Measurements from ENCODE around the gene RNASET2.
A peak's percentile ranks its signal among the peaks of the same experiment; 100 is the strongest.
"Not testable (repeated sequence)": the region's sequence is repeated elsewhere in the genome, so short reads cannot be mapped to it uniquely, and the experiment has no call there.

RNASET2 gene

GRCh38 chr6:166969390-166970002 lies 13.1 kb upstream of the RNASET2 start:
- DNase-seq = no peak

GRCh38 chr6:166966268-166966667 lies 9.9 kb upstream of the RNASET2 start:
- no peak for DNase-seq

GRCh38 chr6:166960609-166960978 lies 4.2 kb upstream of the RNASET2 start:
- DNase-seq = no peak

GRCh38 chr6:166959911-166960608 lies 3.7 kb upstream of the RNASET2 start:
- no peak for DNase-seq

- peak; percentile 37 for DNase-seq
These were observed 2.8 kb upstream of the RNASET2 start for GRCh38 chr6:166958926-166959861.

- no peak for DNase-seq
These were observed 1.4 kb upstream of the RNASET2 start for GRCh38 chr6:166957805-166958076.

GRCh38 chr6:166957087-166957804 lies 896 bp upstream of the RNASET2 start:
- peak; percentile 56 for DNase-seq

- no peak for DNase-seq
These were observed 396 bp downstream of the RNASET2 start for GRCh38 chr6:166955865-166956443.

- DNase-seq = peak; percentile 26
These were observed 1.1 kb downstream of the RNASET2 start for GRCh38 chr6:166955121-166955864.

- DNase-seq = no peak
These were observed 2.1 kb downstream of the RNASET2 start for GRCh38 chr6:166954118-166954713.

- DNase-seq = peak; percentile 57
These were observed 3.5 kb downstream of the RNASET2 start for GRCh38 chr6:166952567-166953486.

GRCh38 chr6:166952121-166952520 lies 4.2 kb downstream of the RNASET2 start:
- peak; percentile 39 for DNase-seq

- no peak for DNase-seq
These were observed 4.7 kb downstream of the RNASET2 start for GRCh38 chr6:166951670-166952060.

GRCh38 chr6:166950892-166951669 lies 5.3 kb downstream of the RNASET2 start:
- peak; percentile 80 for DNase-seq

- peak; percentile 31 for DNase-seq
These were observed 5.9 kb downstream of the RNASET2 start for GRCh38 chr6:166950443-166950821.

GRCh38 chr6:166949528-166950442 lies 6.6 kb downstream of the RNASET2 start:
- no peak for DNase-seq

- DNase-seq = not testable (repeated sequence)
These were observed 7.6 kb downstream of the RNASET2 start for GRCh38 chr6:166948724-166949123.

GRCh38 chr6:166947251-166947650 lies 9.1 kb downstream of the RNASET2 start:
- no peak for DNase-seq

- DNase-seq = no peak
These were observed 10.2 kb downstream of the RNASET2 start for GRCh38 chr6:166946125-166946524.

All from activated naive CD4-positive, alpha-beta T cell treated with anti-CD3 and anti-CD28 coated beads, Interleukin-2, amount 50 U/mL, for 16 hours (primary cell).